C4-2B (cell line): ENCODE data around the gene PRPSAP2.
A peak's percentile ranks its signal among the peaks of the same experiment; 100 is the strongest.
"Not testable (repeated sequence)": the region's sequence is repeated elsewhere in the genome, so short reads cannot be mapped to it uniquely, and the experiment has no call there.

Source experiments
- H3K27ac ChIP-seq: fragments of 450-650 bp; 2 replicates; pipeline ENCODE4 v1.5.1; 2017
- CTCF ChIP-seq: fragments of 450-650 bp; conservative IDR thresholded peaks from 2 replicates; pipeline ENCODE4 v1.5.1; 2017; ENCODE audit warnings: mild to moderate bottlenecking
- ZFX ChIP-seq: fragments of 450-650 bp; IDR thresholded peaks from 2 replicates; pipeline ENCODE4 v1.6.1; 2017

Gene PRPSAP2

GRCh38 chr17:18855831-18856569, 1.9 kb upstream of the PRPSAP2 start:
- H3K27ac ChIP-seq, result peak overlapping the region; percentile 54
- TF ChIP-seq CTCF, result no peak

- peak overlapping the region; percentile 54 for H3K27ac ChIP-seq
Observed at GRCh38 chr17:18856570-18856915, 1.4 kb upstream of the PRPSAP2 start.

GRCh38 chr17:18858567-18859245, 775 bp downstream of the PRPSAP2 start:
- TF ChIP-seq ZFX (no peak), CTCF (no peak)
- H3K27ac ChIP-seq, result peak overlapping the region; percentile 90

More at GRCh38 chr17:18856570-18856915, 1.4 kb upstream of the PRPSAP2 start:
- TF ChIP-seq ZFX (no peak), CTCF (no peak)

GRCh38 chr17:18859256-18859655, 1.3 kb downstream of the PRPSAP2 start:
- TF ChIP-seq ZFX, result no peak
- no peak for TF ChIP-seq CTCF

GRCh38 chr17:18860161-18860972, 2.4 kb downstream of the PRPSAP2 start:
- H3K27ac ChIP-seq, result no peak overlapping the region

More at GRCh38 chr17:18859256-18859655, 1.3 kb downstream of the PRPSAP2 start:
- H3K27ac ChIP-seq, result no peak overlapping the region

GRCh38 chr17:18862011-18862410, 4.1 kb downstream of the PRPSAP2 start:
- TF ChIP-seq ZFX, result no peak
- no peak for TF ChIP-seq CTCF
- no peak overlapping the region for H3K27ac ChIP-seq

More at GRCh38 chr17:18860161-18860972, 2.4 kb downstream of the PRPSAP2 start:
- TF ChIP-seq ZFX, result no peak
- TF ChIP-seq CTCF, result no peak

GRCh38 chr17:18864996-18865395, 7.1 kb downstream of the PRPSAP2 start:
- not testable (repeated sequence) for H3K27ac ChIP-seq
